OCI-LY1 (cell line): ENCODE results near the gene SPRED2.

Experiments
- H2AFZ ChIP-seq: fragments of 200-600 bp; sonication (generic), shearing (Covaris generic); 2 replicates; pipeline ENCODE4 v1.6.0; 2014; ENCODE audit warnings: antibody characterized with exemption, mild to moderate bottlenecking, low read length
- H3F3A ChIP-seq: fragments of 200-600 bp; sonication (generic), shearing (Covaris generic); 2 replicates; pipeline ENCODE4 v1.6.0; 2014; ENCODE audit warnings: mild to moderate bottlenecking, antibody characterized with exemption, low read length, moderate library complexity; ENCODE audit not compliant: insufficient read depth
- H3K27ac ChIP-seq: fragments of 200-600 bp; sonication (generic); 2 replicates; pipeline ENCODE4 v1.5.1; 2014; ENCODE audit warnings: low read length, mixed run types, mild to moderate bottlenecking, low read depth; ENCODE audit not compliant: poor library complexity, severe bottlenecking
- H3K27me3 ChIP-seq: fragments of 200-600 bp; sonication (generic); 2 replicates; pipeline ENCODE4 v1.6.0; 2014; ENCODE audit warnings: antibody characterized with exemption, mild to moderate bottlenecking, low read length, moderate library complexity; ENCODE audit not compliant: insufficient read depth
- H3K36me3 ChIP-seq: fragments of 200-600 bp; sonication (generic); 2 replicates; pipeline ENCODE4 v1.6.1; 2014; ENCODE audit warnings: mild to moderate bottlenecking, antibody characterized with exemption, low read length, moderate library complexity, mixed read lengths; ENCODE audit not compliant: insufficient read depth
- H3K4me1 ChIP-seq: fragments of 200-600 bp; sonication (generic); 2 replicates; pipeline ENCODE4 v1.5.1; 2014; ENCODE audit warnings: mild to moderate bottlenecking, low read length, moderate library complexity; ENCODE audit not compliant: insufficient read depth, severe bottlenecking
- H3K4me2 ChIP-seq: fragments of 200-600 bp; sonication (generic), shearing (Covaris generic); 2 replicates; pipeline ENCODE4 v1.6.1; 2014; ENCODE audit warnings: low read length
- H3K4me3 ChIP-seq: fragments of 200-600 bp; sonication (generic); 2 replicates; pipeline ENCODE4 v1.5.1; 2014; ENCODE audit warnings: low read length, low read depth, mild to moderate bottlenecking, mixed read lengths; ENCODE audit not compliant: poor library complexity, severe bottlenecking
- H3K79me2 ChIP-seq: fragments of 200-600 bp; shearing (Covaris generic); 2 replicates; pipeline ENCODE4 v1.6.1; 2016; ENCODE audit warnings: mixed run types, low read length, mixed read lengths; ENCODE audit not compliant: insufficient read depth
- H3K9ac ChIP-seq: fragments of 200-600 bp; sonication (generic), shearing (Covaris generic); 2 replicates; pipeline ENCODE4 v1.6.1; 2014; ENCODE audit warnings: mild to moderate bottlenecking, low read length, mixed read lengths
- H3K9me2 ChIP-seq: fragments of 200-600 bp; sonication (generic), shearing (Covaris generic); 2 replicates; pipeline ENCODE4 v1.6.1; 2014; ENCODE audit warnings: low read depth, mild to moderate bottlenecking, low read length, mixed read lengths
- H3K9me3 ChIP-seq: fragments of 200-600 bp; shearing (Covaris generic); 2 replicates; pipeline ENCODE4 v1.6.1; 2014; ENCODE audit warnings: low read length, mixed read lengths
- H4K20me1 ChIP-seq: fragments of 200-600 bp; sonication (generic), shearing (Covaris generic); 2 replicates; pipeline ENCODE4 v1.6.0; 2016; ENCODE audit warnings: mild to moderate bottlenecking, low read length; ENCODE audit not compliant: insufficient read depth
- CTCF ChIP-seq: fragments of 200-600 bp; sonication (generic), shearing (Covaris generic); IDR thresholded peaks from 2 replicates; pipeline ENCODE4 v1.5.1; 2017; ENCODE audit warnings: mild to moderate bottlenecking, antibody characterized with exemption, low read length, moderate library complexity, mixed read lengths
- EZH2 ChIP-seq: fragments of 200-600 bp; sonication (generic), shearing (Covaris generic); IDR thresholded peaks from 2 replicates; pipeline ENCODE4 v1.8.0; 2017; ENCODE audit warnings: borderline replicate concordance, mixed run types, mild to moderate bottlenecking, antibody characterized with exemption, low read length, moderate library complexity, mixed read lengths

SPRED2 gene

DNA sequence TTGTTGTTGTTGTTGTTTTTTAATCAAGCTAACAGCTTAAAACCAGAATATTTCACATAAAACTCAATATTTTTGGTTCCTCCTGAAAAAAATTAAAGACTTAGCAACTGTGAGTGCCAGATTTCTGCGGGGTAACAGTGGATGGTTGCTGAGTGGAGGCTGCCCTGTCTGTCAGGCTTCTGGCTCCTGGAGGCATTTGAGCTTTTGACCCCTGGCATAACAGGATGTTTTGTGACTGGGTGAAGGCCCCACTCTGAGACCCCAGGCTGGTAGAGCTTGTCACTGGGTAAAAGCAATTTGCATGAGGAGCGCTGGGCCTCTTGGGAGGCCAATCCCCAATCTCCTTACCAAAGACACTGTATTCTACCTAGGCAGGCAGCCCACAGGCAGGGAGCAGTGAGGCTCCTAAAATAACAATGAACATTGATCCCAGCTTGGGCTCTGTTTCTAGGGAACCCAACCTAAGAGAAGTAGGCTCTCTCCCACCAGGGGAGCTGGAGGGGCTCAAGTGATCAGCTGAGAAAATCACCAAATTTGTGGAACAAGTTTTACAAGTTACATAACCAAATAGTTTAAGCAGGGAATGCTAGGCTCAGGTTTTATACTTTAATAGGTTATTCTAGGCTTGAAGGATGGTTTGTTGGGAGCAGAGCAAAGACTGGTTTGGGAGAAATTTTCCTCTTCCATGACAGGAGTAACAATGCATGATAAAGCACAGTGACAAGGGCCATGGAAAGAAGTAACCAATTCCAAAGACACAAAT lies 5.9 kb upstream of the SPRED2 start:
- Histone ChIP-seq H3K9ac (peak overlapping the region; percentile 66; the same call in 1 of the 2 replicates), H3F3A (peaks cover 11% of the 10 kb centered on the region), H3K27me3 (no peaks in the 10 kb centered on the region), H2AFZ (no peak overlapping the region), H3K79me2 (no peaks in the 10 kb centered on the region), H3K4me2 (peak overlapping the region; percentile 86; the same call in 1 of the 2 replicates), H3K9me3 (no peaks in the 10 kb centered on the region), H3K27ac (peak overlapping the region; percentile 91), H3K4me1 (peaks cover 34% of the 10 kb centered on the region), H3K9me2 (no peaks in the 10 kb centered on the region), H3K36me3 (no peaks in the 10 kb centered on the region), H4K20me1 (no peaks in the 10 kb centered on the region), H3K4me3 (no peak overlapping the region)
- TF ChIP-seq CTCF (no peak), EZH2 (no peak)

GRCh38 chr2:65437392-65438135 lies 5.2 kb upstream of the SPRED2 start:
- Histone ChIP-seq H3K4me1 (peaks cover 38% of the 10 kb centered on the region), H4K20me1 (no peaks in the 10 kb centered on the region), H3K27ac (peak overlapping the region; percentile 91), H3K79me2 (no peaks in the 10 kb centered on the region), H2AFZ (no peak overlapping the region), H3K9me2 (no peaks in the 10 kb centered on the region), H3K4me3 (peak overlapping the region; percentile 68), H3K9me3 (no peaks in the 10 kb centered on the region), H3F3A (peaks cover 11% of the 10 kb centered on the region), H3K4me2 (peak overlapping the region; percentile 86), H3K36me3 (no peaks in the 10 kb centered on the region), H3K27me3 (no peaks in the 10 kb centered on the region), H3K9ac (peak overlapping the region; percentile 66)
- TF ChIP-seq EZH2 (no peak), CTCF (no peak)

GRCh38 chr2:65436824-65437221 lies 4.4 kb upstream of the SPRED2 start:
- peak overlapping the region; percentile 24; the same call in 1 of the 2 replicates for H2AFZ ChIP-seq
- H3K79me2 ChIP-seq, result no peaks in the 10 kb centered on the region
- no peak for TF ChIP-seq CTCF
- no peak for TF ChIP-seq EZH2
- peaks cover 38% of the 10 kb centered on the region for H3K4me1 ChIP-seq
- H3K9me3 ChIP-seq, result no peaks in the 10 kb centered on the region
- H3K4me2 ChIP-seq, result peak overlapping the region; percentile 86
- H3K27me3 ChIP-seq, result no peaks in the 10 kb centered on the region
- H3K4me3 ChIP-seq, result peak overlapping the region; percentile 68
- H3F3A ChIP-seq, result peaks cover 11% of the 10 kb centered on the region
- peak overlapping the region; percentile 91 for H3K27ac ChIP-seq
- H3K9ac ChIP-seq, result peak overlapping the region; percentile 66
- H3K36me3 ChIP-seq, result no peaks in the 10 kb centered on the region
- no peaks in the 10 kb centered on the region for H4K20me1 ChIP-seq
- no peaks in the 10 kb centered on the region for H3K9me2 ChIP-seq
